ENCODE measurements around the gene ENAH. TPM values are rescaled to one million over a fixed set of nuclear protein-coding genes. Genes with fewer than 3 reads are reported as not detected.

Gene ENAH
- total RNA-seq, 1 donor from 2014 or later = 749 TPM

- no peaks in the 10 kb centered on the region for H3K79me2 ChIP-seq (ENCODE audit: insufficient read depth, low read length)
- Mint-ChIP-seq H3K4me1 (ENCODE audit: low read depth, unreplicated experiment) (peaks cover 17% of the 10 kb centered on the region), H3K4me3 (ENCODE audit: unreplicated experiment) (no peak overlapping the region), H3K27ac (ENCODE audit: unreplicated experiment) (no peak overlapping the region), H3K9me3 (ENCODE audit: unreplicated experiment) (no peaks in the 10 kb centered on the region), H3K27me3 (ENCODE audit: low read depth, unreplicated experiment) (no peaks in the 10 kb centered on the region), H3K36me3 (ENCODE audit: low read depth, unreplicated experiment) (peaks cover 11% of the 10 kb centered on the region)
- H3K27me3 ChIP-seq (ENCODE audit: insufficient read depth, low read length) = no peaks in the 10 kb centered on the region
- no peak overlapping the region for H2AFZ ChIP-seq (ENCODE audit: low read depth, low read length)
- H3K9ac ChIP-seq (ENCODE audit: low read length) = no peak overlapping the region
- H3K4me3 ChIP-seq (ENCODE audit: insufficient read depth, low read depth, low read length) = no peak overlapping the region
- H3K4me1 ChIP-seq (ENCODE audit: insufficient read depth, low read length) = no peaks in the 10 kb centered on the region
- no peak overlapping the region for H3K27ac ChIP-seq (ENCODE audit: low read depth, low read length)
- DNase-seq (ENCODE audit: low read depth) = no peak
- peaks cover 36% of the 10 kb centered on the region for H3K36me3 ChIP-seq (ENCODE audit: insufficient read depth, low read length)
- H4K20me1 ChIP-seq (ENCODE audit: insufficient read depth, low read length) = peaks cover 20% of the 10 kb centered on the region
- TF ChIP-seq CTCF (IDR thresholded peaks at IDR 0.05; ENCODE audit: insufficient read depth, low read depth, low read length) (no peak), EZH2 (IDR thresholded peaks at IDR 0.05; ENCODE audit: insufficient read depth, low read length) (no peak)
- no peaks in the 10 kb centered on the region for H3K9me3 ChIP-seq (ENCODE audit: insufficient read depth, low read depth, low read length)
- no peak for FAIRE-seq
- no peak overlapping the region for H3K4me2 ChIP-seq (ENCODE audit: low read length)
Measured at GRCh38 chr1:225494789-225495359, 158.0 kb downstream of the ENAH start.

DNA sequence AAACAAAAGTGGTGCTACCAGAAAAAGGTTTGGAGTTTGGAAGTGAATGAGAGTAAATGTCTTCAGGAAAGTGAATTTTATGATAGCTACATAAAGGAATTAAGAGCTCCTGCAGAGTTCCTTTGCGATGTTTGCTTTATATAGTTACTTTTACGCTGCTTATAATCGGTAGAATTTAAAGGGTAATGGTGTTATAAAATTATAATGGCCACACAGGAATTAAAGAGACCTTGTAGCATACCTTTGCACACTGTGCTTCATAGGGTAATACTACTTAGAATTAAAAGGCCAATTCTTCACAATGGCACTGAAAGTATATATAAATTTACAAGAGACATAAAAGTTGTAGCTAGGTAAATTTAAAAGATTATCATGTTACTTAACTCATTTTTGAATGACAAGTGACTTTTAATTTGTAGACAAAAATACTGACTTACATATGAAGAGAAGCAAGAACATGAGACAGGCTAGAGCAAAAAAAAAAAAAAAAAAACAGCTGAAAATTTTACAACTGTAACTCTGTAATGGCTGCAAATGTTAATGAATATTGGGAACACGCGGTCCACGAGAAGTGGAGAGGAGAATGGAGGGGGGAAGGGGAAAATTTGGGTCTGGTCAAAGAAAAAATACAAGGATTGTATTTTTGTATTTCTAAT lies 159.2 kb downstream of the ENAH start:
- Histone ChIP-seq H4K20me1 (ENCODE audit: insufficient read depth, low read length) (peaks cover 23% of the 10 kb centered on the region), H3K79me2 (ENCODE audit: insufficient read depth, low read length) (no peaks in the 10 kb centered on the region), H2AFZ (ENCODE audit: low read depth, low read length) (no peak overlapping the region), H3K27ac (ENCODE audit: low read depth, low read length) (no peak overlapping the region), H3K4me3 (ENCODE audit: insufficient read depth, low read depth, low read length) (no peak overlapping the region), H3K4me2 (ENCODE audit: low read length) (no peak overlapping the region), H3K9me3 (ENCODE audit: insufficient read depth, low read depth, low read length) (no peaks in the 10 kb centered on the region), H3K27me3 (ENCODE audit: insufficient read depth, low read length) (no peaks in the 10 kb centered on the region), H3K9ac (ENCODE audit: low read length) (no peak overlapping the region), H3K36me3 (ENCODE audit: insufficient read depth, low read length) (peaks cover 34% of the 10 kb centered on the region), H3K4me1 (ENCODE audit: insufficient read depth, low read length) (no peaks in the 10 kb centered on the region)
- H3K9me3 Mint-ChIP-seq (ENCODE audit: unreplicated experiment) = no peaks in the 10 kb centered on the region
- no peak overlapping the region for H3K4me3 Mint-ChIP-seq (ENCODE audit: unreplicated experiment)
- TF ChIP-seq CTCF (IDR thresholded peaks at IDR 0.05; ENCODE audit: insufficient read depth, low read depth, low read length) (no peak), EZH2 (IDR thresholded peaks at IDR 0.05; ENCODE audit: insufficient read depth, low read length) (no peak)
- DNase-seq (ENCODE audit: low read depth) (no peak), FAIRE-seq (no peak)
- H3K27me3 Mint-ChIP-seq (ENCODE audit: low read depth, unreplicated experiment) = no peaks in the 10 kb centered on the region
- H3K4me1 Mint-ChIP-seq (ENCODE audit: low read depth, unreplicated experiment) = peaks cover 18% of the 10 kb centered on the region
- no peak overlapping the region for H3K27ac Mint-ChIP-seq (ENCODE audit: unreplicated experiment)
- H3K36me3 Mint-ChIP-seq (ENCODE audit: low read depth, unreplicated experiment) = peaks cover 10% of the 10 kb centered on the region

- H4K20me1 ChIP-seq (ENCODE audit: insufficient read depth, low read length) = peaks cover 41% of the 10 kb centered on the region
- no peak overlapping the region for H3K27ac ChIP-seq (ENCODE audit: low read depth, low read length)
- Mint-ChIP-seq H3K4me3 (ENCODE audit: unreplicated experiment) (no peak overlapping the region), H3K4me1 (ENCODE audit: low read depth, unreplicated experiment) (peaks cover 19% of the 10 kb centered on the region), H3K9me3 (ENCODE audit: unreplicated experiment) (no peaks in the 10 kb centered on the region), H3K27ac (ENCODE audit: unreplicated experiment) (no peak overlapping the region), H3K27me3 (ENCODE audit: low read depth, unreplicated experiment) (no peaks in the 10 kb centered on the region), H3K36me3 (ENCODE audit: low read depth, unreplicated experiment) (peaks cover 10% of the 10 kb centered on the region)
- no peak overlapping the region for H3K4me2 ChIP-seq (ENCODE audit: low read length)
- no peak overlapping the region for H2AFZ ChIP-seq (ENCODE audit: low read depth, low read length)
- no peaks in the 10 kb centered on the region for H3K27me3 ChIP-seq (ENCODE audit: insufficient read depth, low read length)
- no peaks in the 10 kb centered on the region for H3K79me2 ChIP-seq (ENCODE audit: insufficient read depth, low read length)
- H3K36me3 ChIP-seq (ENCODE audit: insufficient read depth, low read length) = peaks cover 10% of the 10 kb centered on the region
- FAIRE-seq (no peak), DNase-seq (ENCODE audit: low read depth) (no peak)
- no peak for TF ChIP-seq EZH2 (IDR thresholded peaks at IDR 0.05; ENCODE audit: insufficient read depth, low read length)
- TF ChIP-seq CTCF (IDR thresholded peaks at IDR 0.05; ENCODE audit: insufficient read depth, low read depth, low read length) = no peak
- H3K4me1 ChIP-seq (ENCODE audit: insufficient read depth, low read length) = no peaks in the 10 kb centered on the region
- H3K4me3 ChIP-seq (ENCODE audit: insufficient read depth, low read depth, low read length) = no peak overlapping the region
- no peak overlapping the region for H3K9ac ChIP-seq (ENCODE audit: low read length)
- no peaks in the 10 kb centered on the region for H3K9me3 ChIP-seq (ENCODE audit: insufficient read depth, low read depth, low read length)
Measured at GRCh38 chr1:225488676-225489075, 164.2 kb downstream of the ENAH start.
